Skeletal muscle tissue (tissue), 4 donors: ENCODE data around the gene CORO1C. TPM values are rescaled to one million over a fixed set of nuclear protein-coding genes. Genes with fewer than 3 reads are reported as not detected.
"Not testable (repeated sequence)": the region's sequence is repeated elsewhere in the genome, so short reads cannot be mapped to it uniquely, and the experiment has no call there.

Experiments
- H3K27ac ChIP-seq: one replicate; pipeline ENCODE4 v1.7.0; 2013; ENCODE audit warnings: mild to moderate bottlenecking, low read depth, low read length, inconsistent platforms
- H3K27me3 ChIP-seq, 3 donors: one replicate each; pipeline ENCODE4 v1.7.0; 2013; ENCODE audit warnings: low read length in 3 of 3; ENCODE audit not compliant: control insufficient read depth in 3 of 3, insufficient read depth in 3 of 3
- H3K36me3 ChIP-seq, 3 donors: one replicate each; pipeline ENCODE4 v1.7.0; 2013; ENCODE audit warnings: low read length in 3 of 3; ENCODE audit not compliant: control insufficient read depth in 3 of 3, insufficient read depth in 3 of 3
- H3K4me1 ChIP-seq, 3 donors: one replicate each; pipeline ENCODE4 v1.7.0; 2013; ENCODE audit warnings: low read length in 3 of 3, mild to moderate bottlenecking in 3 of 3; ENCODE audit not compliant: control insufficient read depth in 3 of 3, insufficient read depth in 3 of 3
- H3K4me3 ChIP-seq, 3 donors: one replicate each; pipeline ENCODE4 v1.7.0; 2013; ENCODE audit warnings: low read length in 3 of 3
- H3K9ac ChIP-seq, 3 donors: one replicate each; pipeline ENCODE4 v1.7.0; 2013; ENCODE audit warnings: low read length in 3 of 3, mild to moderate bottlenecking in 3 of 3, moderate library complexity in 2 of 3, low read depth in 1 of 3
- H3K9me3 ChIP-seq, 3 donors: one replicate each; pipeline ENCODE4 v1.7.0; 2013; ENCODE audit warnings: low read length in 3 of 3; ENCODE audit not compliant: control insufficient read depth in 3 of 3
- total RNA-seq: library from RNA; depleted of rRNA; stranded (reverse); fragments of >200 nt; gene quantifications from one replicate; pipeline ENCODE4 v1.2.3, GENCODE V29; 2014
- donor health status: Osteomylitis.

The CORO1C gene
- total RNA-seq, 1 donor from 2014 or later = 154 TPM

DNA sequence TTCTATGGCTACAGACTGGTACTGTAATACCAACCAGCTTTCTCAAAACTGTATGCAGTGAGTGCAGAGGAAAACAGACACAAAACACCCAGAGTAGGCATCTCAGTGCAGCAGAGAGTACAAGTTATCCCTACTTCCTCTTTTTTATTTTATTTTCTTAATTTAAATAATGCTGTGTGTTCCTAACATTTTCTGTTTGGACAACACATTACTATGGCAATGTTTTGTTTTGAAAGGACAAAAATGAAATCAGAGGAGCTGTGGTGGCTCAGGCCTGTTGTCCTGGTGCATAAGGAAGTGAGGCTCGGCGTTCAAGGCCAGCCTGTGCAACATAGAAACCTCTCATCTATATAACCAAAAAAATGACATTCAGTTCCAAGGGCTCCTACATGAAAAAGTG is 64.0 kb downstream of the CORO1C start:
- Histone ChIP-seq H3K9me3 (no peaks in the 10 kb centered on the region), H3K36me3 (peaks cover 0 to under 1% (median 0%) of the 10 kb centered on the region in 3 donors), H3K27ac (peak overlapping the region; percentile 3), H3K4me3 (no peak overlapping the region), H3K9ac (peak overlapping the region in 2 of 3 donors; percentile 9 to 36), H3K27me3 (no peaks in the 10 kb centered on the region), H3K4me1 (peaks cover 41 to 48% (median 46%) of the 10 kb centered on the region in 3 donors)

DNA sequence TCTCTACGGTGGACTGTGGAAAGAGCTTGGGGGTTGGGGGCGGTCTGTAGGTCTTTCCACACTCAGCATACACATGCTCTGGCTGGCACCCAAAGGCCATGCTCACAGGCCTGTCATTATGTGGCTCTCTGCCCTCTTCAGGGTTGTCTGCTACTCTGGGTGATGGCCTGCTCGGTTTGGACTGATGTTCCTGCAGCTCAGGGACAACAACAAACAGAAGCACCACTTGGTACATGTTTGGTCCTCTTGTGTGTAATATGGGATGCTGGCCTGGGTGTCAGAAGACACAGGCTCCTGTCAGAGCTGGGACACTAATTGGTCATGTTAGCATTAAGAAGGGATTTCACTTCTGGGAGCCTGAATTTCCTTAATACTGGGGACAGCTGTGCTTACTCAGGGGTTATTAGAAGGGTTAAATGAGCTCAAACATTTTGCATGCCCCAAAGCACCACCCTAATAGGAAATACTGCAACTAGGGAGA is 64.9 kb downstream of the CORO1C start:
- Histone ChIP-seq H3K4me3 (no peak overlapping the region), H3K27me3 (no peaks in the 10 kb centered on the region), H3K9ac (peak overlapping the region in 2 of 3 donors; percentile 27 to 70), H3K4me1 (peaks cover 41 to 48% (median 46%) of the 10 kb centered on the region in 3 donors), H3K36me3 (peaks cover 0 to 5% (median 0%) of the 10 kb centered on the region in 3 donors), H3K27ac (peak overlapping the region; percentile 75), H3K9me3 (no peaks in the 10 kb centered on the region)

GRCh38 chr12:108665608-108666202 is 65.6 kb downstream of the CORO1C start:
- Histone ChIP-seq H3K27ac (peak overlapping the region; percentile 75), H3K9me3 (no peaks in the 10 kb centered on the region), H3K27me3 (no peaks in the 10 kb centered on the region), H3K9ac (peak overlapping the region in 2 of 3 donors; percentile 27 to 70), H3K36me3 (peaks cover 0 to 5% (median 0%) of the 10 kb centered on the region in 3 donors), H3K4me1 (peaks cover 41 to 48% (median 46%) of the 10 kb centered on the region in 3 donors), H3K4me3 (no peak overlapping the region)

GRCh38 chr12:108664338-108665258 is 66.7 kb downstream of the CORO1C start:
- Histone ChIP-seq H3K4me1 (peaks cover 36 to 46% (median 42%) of the 10 kb centered on the region in 3 donors), H3K9ac (peak overlapping the region in 2 of 3 donors; percentile 5 to 18), H3K36me3 (peaks cover 0 to 7% (median 0%) of the 10 kb centered on the region in 3 donors), H3K27me3 (no peaks in the 10 kb centered on the region), H3K9me3 (no peaks in the 10 kb centered on the region), H3K4me3 (no peak overlapping the region), H3K27ac (peak overlapping the region; percentile 75)

- no peak overlapping the region for H3K9ac ChIP-seq
- H3K36me3 ChIP-seq = peaks cover 4 to 13% (median 5%) of the 10 kb centered on the region in 3 donors
- peaks cover 36 to 41% (median 40%) of the 10 kb centered on the region in 3 donors for H3K4me1 ChIP-seq
- H3K9me3 ChIP-seq = no peaks in the 10 kb centered on the region
- H3K27ac ChIP-seq = peak overlapping the region; percentile 75
- no peak overlapping the region for H3K4me3 ChIP-seq
- H3K27me3 ChIP-seq = no peaks in the 10 kb centered on the region
These were observed 67.8 kb downstream of the CORO1C start for GRCh38 chr12:108663324-108664015.

GRCh38 chr12:108658115-108658514 is 73.2 kb downstream of the CORO1C start:
- not testable (repeated sequence) for H3K4me1 ChIP-seq, H3K27ac ChIP-seq, H3K27me3 ChIP-seq

GRCh38 chr12:108657130-108657745 is 74.1 kb downstream of the CORO1C start:
- H3K27ac ChIP-seq = no peak overlapping the region
- peaks cover 22 to 44% (median 26%) of the 10 kb centered on the region in 3 donors for H3K36me3 ChIP-seq
- H3K4me1 ChIP-seq = no peaks in the 10 kb centered on the region
- H3K4me3 ChIP-seq = no peak overlapping the region
- H3K27me3 ChIP-seq = no peaks in the 10 kb centered on the region
- no peaks in the 10 kb centered on the region for H3K9me3 ChIP-seq
- no peak overlapping the region for H3K9ac ChIP-seq

More at GRCh38 chr12:108658115-108658514, 73.2 kb downstream of the CORO1C start:
- not testable (repeated sequence) for H3K9ac ChIP-seq, H3K9me3 ChIP-seq, H3K4me3 ChIP-seq
- peaks cover 19 to 36% (median 24%) of the 10 kb centered on the region in 3 donors for H3K36me3 ChIP-seq

DNA sequence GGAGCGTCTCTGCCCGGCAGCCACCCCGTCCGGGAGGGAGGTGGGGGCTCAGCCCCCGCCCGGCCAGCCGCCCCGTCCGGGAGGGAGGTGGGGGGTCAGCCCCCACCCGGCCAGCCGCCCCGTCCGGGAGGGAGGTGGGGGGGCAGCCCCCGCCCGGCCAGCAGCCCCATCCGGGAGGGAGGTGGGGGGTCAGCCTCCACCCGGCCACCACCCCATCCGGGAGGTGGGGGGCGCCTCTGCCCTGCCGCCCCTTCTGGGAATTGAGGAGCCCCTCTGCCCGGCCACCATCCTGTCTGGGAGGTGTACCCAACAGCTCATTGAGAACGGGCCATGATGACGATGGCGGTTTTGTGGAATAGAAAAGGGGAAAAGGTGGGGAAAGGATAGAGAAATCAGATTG is 75.1 kb downstream of the CORO1C start:
- H3K4me1 ChIP-seq = not testable (repeated sequence)

GRCh38 chr12:108655812-108656175 is 75.5 kb downstream of the CORO1C start:
- H3K9ac ChIP-seq, H3K4me1 ChIP-seq, H3K9me3 ChIP-seq, H3K27me3 ChIP-seq, H3K27ac ChIP-seq, H3K4me3 ChIP-seq: not testable (repeated sequence)
- H3K36me3 ChIP-seq = peaks cover 30 to 51% (median 37%) of the 10 kb centered on the region in 3 donors

More for the DNA sequence above, 75.1 kb downstream of the CORO1C start:
- not testable (repeated sequence) for H3K27me3 ChIP-seq, H3K4me3 ChIP-seq, H3K9ac ChIP-seq, H3K27ac ChIP-seq, H3K9me3 ChIP-seq
- peaks cover 30 to 47% (median 35%) of the 10 kb centered on the region in 3 donors for H3K36me3 ChIP-seq
